HUES64 (cell line): ENCODE results near the gene DPH6. TPM values are rescaled to one million over a fixed set of nuclear protein-coding genes. Genes with fewer than 3 reads are reported as not detected.
"Not testable (repeated sequence)": the region's sequence is repeated elsewhere in the genome, so short reads cannot be mapped to it uniquely, and the experiment has no call there.

Experiments used
- H3K27ac ChIP-seq: 2 replicates; pipeline ENCODE4 v1.7.0; 2013; ENCODE audit warnings: low read depth, low read length, inconsistent platforms
- H3K27me3 ChIP-seq: 2 replicates; pipeline ENCODE4 v1.6.1; 2013; ENCODE audit warnings: mild to moderate bottlenecking, low read length; ENCODE audit not compliant: insufficient read depth
- H3K36me3 ChIP-seq: 2 replicates; pipeline ENCODE4 v1.6.1; 2013; ENCODE audit warnings: mild to moderate bottlenecking, low read length; ENCODE audit not compliant: insufficient read depth
- H3K4me1 ChIP-seq: 2 replicates; pipeline ENCODE4 v1.6.1; 2013; ENCODE audit warnings: mild to moderate bottlenecking, low read length, moderate library complexity; ENCODE audit not compliant: insufficient read depth
- H3K4me3 ChIP-seq: 2 replicates; pipeline ENCODE4 v1.5.1; 2013; ENCODE audit warnings: mild to moderate bottlenecking, low read length, moderate library complexity
- H3K9ac ChIP-seq: 2 replicates; pipeline ENCODE4 v1.6.1; 2013; ENCODE audit warnings: mild to moderate bottlenecking, low read depth, low read length
- H3K9me3 ChIP-seq: 2 replicates; pipeline ENCODE4 v1.6.1; 2013; ENCODE audit warnings: low read depth, low read length; ENCODE audit not compliant: insufficient read depth
- WGBS: fragments of 150-250, 120-280 bp; methylation state at CpG from one replicate; pipeline ENCODE4 v1.1.7; 2013; ENCODE audit warnings: missing lambda C conversion rate; 5-methylcytosine and 5-hydroxymethylcytosine counted together
- polyA plus RNA-seq, 2 experiments: library from polyadenylated mRNA; stranded (reverse); fragments of 50-300 nt; gene quantifications; one replicate each; pipeline ENCODE4 v1.2.3, GENCODE V29; 2013

DPH6 gene
- 13.1 TPM for polyA plus RNA-seq (2013, experiment 1 of 2)
- polyA plus RNA-seq (2013, experiment 2 of 2), result 14.4 TPM

GRCh38 chr15:35545824-35546510 is at the start of gene DPH6:
DPH6 (minus strand) TSS chr15:35546165; CDS start chr15:35546141, 24 bp downstream.
- Histone ChIP-seq H3K4me1 (peaks cover 50% of the 10 kb centered on the region), H3K27ac (peak within 1 kb of the TSS; percentile 99), H3K9me3 (no peaks in the 10 kb centered on the region), H3K4me3 (peak within 1 kb of the TSS; percentile 81), H3K9ac (peak within 1 kb of the TSS; percentile 98), H3K36me3 (peaks cover 4% of the 10 kb centered on the region; the same call in 1 of the 2 replicates), H3K27me3 (no peaks in the 10 kb centered on the region)
- WGBS, result 57% methylated on average over 66 of the region's 66 CpGs

GRCh38 chr15:35595656-35596055 is 49.7 kb upstream of the DPH6 start:
- Histone ChIP-seq H3K27me3 (no peaks in the 10 kb centered on the region), H3K9me3 (peaks cover 5% of the 10 kb centered on the region; the same call in 1 of the 2 replicates), H3K4me3 (no peak overlapping the region), H3K4me1 (no peaks in the 10 kb centered on the region), H3K36me3 (no peaks in the 10 kb centered on the region), H3K27ac (no peak overlapping the region), H3K9ac (no peak overlapping the region)
- WGBS, result 100% methylated on average over 1 of the region's 1 CpG

GRCh38 chr15:35591987-35592386 is 46.0 kb upstream of the DPH6 start:
- H3K27ac ChIP-seq, H3K27me3 ChIP-seq, H3K9ac ChIP-seq, H3K4me3 ChIP-seq, H3K4me1 ChIP-seq, H3K9me3 ChIP-seq, H3K36me3 ChIP-seq: not testable (repeated sequence)
- 96% methylated on average over 2 of the region's 2 CpGs for WGBS

- Histone ChIP-seq H3K36me3 (no peaks in the 10 kb centered on the region), H3K9ac (no peak overlapping the region), H3K9me3 (no peaks in the 10 kb centered on the region), H3K4me3 (no peak overlapping the region), H3K4me1 (no peaks in the 10 kb centered on the region), H3K27me3 (no peaks in the 10 kb centered on the region), H3K27ac (no peak overlapping the region)
- WGBS, result 98% methylated on average over 1 of the region's 1 CpG
Measured at GRCh38 chr15:35583863-35584528, 38.0 kb upstream of the DPH6 start.

GRCh38 chr15:35580606-35581005 is 34.6 kb upstream of the DPH6 start:
- Histone ChIP-seq H3K4me1 (no peaks in the 10 kb centered on the region), H3K9ac (no peak overlapping the region), H3K36me3 (no peaks in the 10 kb centered on the region), H3K27me3 (no peaks in the 10 kb centered on the region), H3K9me3 (no peaks in the 10 kb centered on the region), H3K27ac (no peak overlapping the region), H3K4me3 (no peak overlapping the region)
- WGBS, result 90% methylated on average over 3 of the region's 3 CpGs

- Histone ChIP-seq H3K9me3 (no peaks in the 10 kb centered on the region), H3K27ac (no peak overlapping the region), H3K4me3 (no peak overlapping the region), H3K36me3 (no peaks in the 10 kb centered on the region), H3K27me3 (no peaks in the 10 kb centered on the region), H3K4me1 (no peaks in the 10 kb centered on the region), H3K9ac (no peak overlapping the region)
- WGBS, result 86% methylated on average over 1 of the region's 1 CpG
Measured at GRCh38 chr15:35567392-35567791, 21.4 kb upstream of the DPH6 start.

GRCh38 chr15:35566991-35567390 is 21.0 kb upstream of the DPH6 start:
- H3K27me3 ChIP-seq, result no peaks in the 10 kb centered on the region
- 94% methylated on average over 3 of the region's 3 CpGs for WGBS
- no peaks in the 10 kb centered on the region for H3K4me1 ChIP-seq
- H3K9me3 ChIP-seq, result no peaks in the 10 kb centered on the region
- no peak overlapping the region for H3K9ac ChIP-seq
- no peaks in the 10 kb centered on the region for H3K36me3 ChIP-seq
- no peak overlapping the region for H3K27ac ChIP-seq
- no peak overlapping the region for H3K4me3 ChIP-seq

GRCh38 chr15:35565901-35566300 is 19.9 kb upstream of the DPH6 start:
- no peak overlapping the region for H3K27ac ChIP-seq
- no peak overlapping the region for H3K9ac ChIP-seq
- no peaks in the 10 kb centered on the region for H3K9me3 ChIP-seq
- H3K4me3 ChIP-seq, result no peak overlapping the region
- H3K36me3 ChIP-seq, result no peaks in the 10 kb centered on the region
- no peaks in the 10 kb centered on the region for H3K4me1 ChIP-seq
- no peaks in the 10 kb centered on the region for H3K27me3 ChIP-seq
- WGBS, result 93% methylated on average over 3 of the region's 3 CpGs

GRCh38 chr15:35562641-35563040 is 16.7 kb upstream of the DPH6 start:
- H3K27me3 ChIP-seq, result no peaks in the 10 kb centered on the region
- H3K36me3 ChIP-seq, result no peaks in the 10 kb centered on the region
- whole genome bisulfite sequencing, result no CpG with 5 or more reads among the region's 1 CpG
- no peaks in the 10 kb centered on the region for H3K4me1 ChIP-seq
- H3K27ac ChIP-seq, result no peak overlapping the region
- H3K9ac ChIP-seq, result no peak overlapping the region
- H3K9me3 ChIP-seq, result no peaks in the 10 kb centered on the region
- H3K4me3 ChIP-seq, result no peak overlapping the region

- Histone ChIP-seq H3K4me3 (no peak overlapping the region), H3K9me3 (no peaks in the 10 kb centered on the region), H3K9ac (no peak overlapping the region), H3K4me1 (no peaks in the 10 kb centered on the region), H3K27me3 (no peaks in the 10 kb centered on the region), H3K36me3 (no peaks in the 10 kb centered on the region), H3K27ac (no peak overlapping the region)
- WGBS, result 100% methylated on average over 1 of the region's 1 CpG
Measured at GRCh38 chr15:35561308-35561707, 15.3 kb upstream of the DPH6 start.

- no peak overlapping the region for H3K9ac ChIP-seq
- H3K36me3 ChIP-seq, result no peaks in the 10 kb centered on the region
- no peak overlapping the region for H3K4me3 ChIP-seq
- H3K27ac ChIP-seq, result no peak overlapping the region
- no peaks in the 10 kb centered on the region for H3K27me3 ChIP-seq
- H3K9me3 ChIP-seq, result no peaks in the 10 kb centered on the region
- WGBS, result 95% methylated on average over 2 of the region's 2 CpGs
- no peaks in the 10 kb centered on the region for H3K4me1 ChIP-seq
Measured at GRCh38 chr15:35560870-35561269, 14.9 kb upstream of the DPH6 start.
